ENCODE data around the gene SH3PXD2A.

DNA sequence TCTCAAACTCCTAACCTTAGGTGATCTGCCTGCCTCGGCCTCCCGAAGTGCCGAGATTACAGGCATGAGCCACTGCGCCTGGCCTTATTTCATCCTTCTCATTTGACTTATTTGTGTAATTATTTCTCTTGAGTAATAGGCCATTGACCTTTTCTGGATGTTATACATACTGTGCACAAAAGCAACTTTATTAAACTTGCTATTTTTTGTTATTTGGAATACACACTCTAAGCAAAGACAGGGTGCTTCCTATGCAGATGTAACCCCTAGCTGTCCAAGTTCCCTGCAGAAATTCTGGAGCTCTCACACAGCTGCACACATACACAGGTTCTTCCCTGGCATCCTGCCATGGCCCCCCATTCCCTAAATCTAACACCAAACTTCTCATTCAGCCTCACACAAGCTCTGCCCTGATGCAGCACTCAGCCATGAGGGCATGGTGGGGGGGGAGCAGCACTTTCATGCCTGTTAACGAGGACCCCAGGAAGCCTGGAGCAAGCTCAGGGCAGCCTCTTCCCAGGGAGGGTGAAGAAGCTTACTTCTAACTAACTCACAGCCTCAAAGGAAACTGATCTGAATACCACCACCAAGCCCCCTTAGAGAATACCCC is 33.2 kb downstream of the SH3PXD2A start:
- TF ChIP-seq JUND (IDR thresholded peaks at IDR 0.05; ENCODE audit: borderline replicate concordance, low read depth, low read length) (no peak), JUND (tag; IDR thresholded peaks at IDR 0.05; ENCODE audit: borderline replicate concordance, low read depth, low read length) (no peak), RBM39 (optimal IDR thresholded peaks at IDR 0.05; ENCODE audit: low read depth, low read length) (no peak), ETV6 (IDR thresholded peaks at IDR 0.05; ENCODE audit: borderline replicate concordance in 1 of 2, low read depth in 2 of 2, low read length in 1 of 2) (no peak), ETV6 (CRISPR knock-in tag; IDR thresholded peaks at IDR 0.05; ENCODE audit: borderline replicate concordance) (no peak), BACH1 (tag; IDR thresholded peaks at IDR 0.05) (no peak), PCBP1 (IDR thresholded peaks at IDR 0.05; ENCODE audit: low read depth, low read length, poor library complexity, severe bottlenecking) (no peak), MEIS2 (IDR thresholded peaks at IDR 0.05; ENCODE audit: partially characterized antibody) (no peak), NFYB (IDR thresholded peaks at IDR 0.05; ENCODE audit: extremely low read depth, insufficient read length) (no peak), TCF7 (IDR thresholded peaks at IDR 0.05; ENCODE audit: borderline replicate concordance) (no peak)
- TF ChIP-seq, protein P1, sequence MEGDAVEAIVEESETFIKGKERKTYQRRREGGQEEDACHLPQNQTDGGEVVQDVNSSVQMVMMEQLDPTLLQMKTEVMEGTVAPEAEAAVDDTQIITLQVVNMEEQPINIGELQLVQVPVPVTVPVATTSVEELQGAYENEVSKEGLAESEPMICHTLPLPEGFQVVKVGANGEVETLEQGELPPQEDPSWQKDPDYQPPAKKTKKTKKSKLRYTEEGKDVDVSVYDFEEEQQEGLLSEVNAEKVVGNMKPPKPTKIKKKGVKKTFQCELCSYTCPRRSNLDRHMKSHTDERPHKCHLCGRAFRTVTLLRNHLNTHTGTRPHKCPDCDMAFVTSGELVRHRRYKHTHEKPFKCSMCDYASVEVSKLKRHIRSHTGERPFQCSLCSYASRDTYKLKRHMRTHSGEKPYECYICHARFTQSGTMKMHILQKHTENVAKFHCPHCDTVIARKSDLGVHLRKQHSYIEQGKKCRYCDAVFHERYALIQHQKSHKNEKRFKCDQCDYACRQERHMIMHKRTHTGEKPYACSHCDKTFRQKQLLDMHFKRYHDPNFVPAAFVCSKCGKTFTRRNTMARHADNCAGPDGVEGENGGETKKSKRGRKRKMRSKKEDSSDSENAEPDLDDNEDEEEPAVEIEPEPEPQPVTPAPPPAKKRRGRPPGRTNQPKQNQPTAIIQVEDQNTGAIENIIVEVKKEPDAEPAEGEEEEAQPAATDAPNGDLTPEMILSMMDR (IDR thresholded peaks at IDR 0.05 in 2 of 3, conservative IDR thresholded peaks at IDR 0.05 in 1 of 3; ENCODE audit: insufficient read depth in 2 of 3, low read depth in 1 of 3, low read length in 3 of 3) = no peak

Data from K562 (cell line).